ENCODE data around the gene LRRC8D.

LRRC8D gene

DNA sequence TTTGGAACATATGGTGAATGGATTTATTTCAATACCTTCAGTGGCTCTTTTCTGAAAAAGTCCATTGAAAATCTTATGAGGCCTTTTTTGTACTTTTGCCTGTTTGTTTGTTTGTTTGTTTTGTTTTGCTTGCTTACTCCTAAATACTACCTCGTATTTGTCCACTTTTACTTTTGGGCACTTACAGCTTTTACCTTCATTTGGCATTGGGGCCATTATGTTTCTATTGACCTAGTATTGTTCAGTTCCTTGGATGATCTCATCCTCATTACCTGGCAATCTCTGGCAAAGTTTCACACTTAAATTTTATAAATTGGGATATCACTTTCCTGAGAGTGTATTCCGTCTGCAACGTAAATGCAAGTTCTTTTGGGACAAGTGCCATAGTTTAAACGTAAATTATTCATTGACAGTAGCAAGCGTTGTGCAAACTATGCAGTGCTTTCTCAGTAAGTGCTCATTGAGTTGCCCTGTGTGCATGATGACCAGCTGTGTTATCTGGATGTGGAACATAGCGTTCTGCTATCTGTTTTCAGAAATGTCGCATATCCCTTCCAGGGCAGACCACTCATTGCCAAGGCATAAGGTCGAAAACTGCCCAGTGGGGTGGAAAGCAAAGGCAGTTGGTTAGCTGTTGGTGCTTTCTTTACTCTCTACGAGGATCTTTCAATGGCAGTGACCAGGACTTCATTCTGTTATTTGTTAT lies 51.1 kb downstream of the LRRC8D start:
- Histone ChIP-seq H3K27ac (no peak overlapping the region), H3K79me2 (no peaks in the 10 kb centered on the region), H3K9ac (no peak overlapping the region), H3K27me3 (ENCODE audit: control insufficient read depth, insufficient read depth, low read length) (no peaks in the 10 kb centered on the region), H3K36me3 (ENCODE audit: control insufficient read depth, insufficient read depth, low read length) (no peaks in the 10 kb centered on the region), H2AFZ (no peak overlapping the region), H3K4me3 (ENCODE audit: low read depth, low read length) (no peak overlapping the region), H3K4me1 (no peaks in the 10 kb centered on the region), H3K9me3 (ENCODE audit: control insufficient read depth, low read length) (no peaks in the 10 kb centered on the region), H3K4me2 (ENCODE audit: low read length) (no peak overlapping the region)
- TF ChIP-seq, protein P1, sequence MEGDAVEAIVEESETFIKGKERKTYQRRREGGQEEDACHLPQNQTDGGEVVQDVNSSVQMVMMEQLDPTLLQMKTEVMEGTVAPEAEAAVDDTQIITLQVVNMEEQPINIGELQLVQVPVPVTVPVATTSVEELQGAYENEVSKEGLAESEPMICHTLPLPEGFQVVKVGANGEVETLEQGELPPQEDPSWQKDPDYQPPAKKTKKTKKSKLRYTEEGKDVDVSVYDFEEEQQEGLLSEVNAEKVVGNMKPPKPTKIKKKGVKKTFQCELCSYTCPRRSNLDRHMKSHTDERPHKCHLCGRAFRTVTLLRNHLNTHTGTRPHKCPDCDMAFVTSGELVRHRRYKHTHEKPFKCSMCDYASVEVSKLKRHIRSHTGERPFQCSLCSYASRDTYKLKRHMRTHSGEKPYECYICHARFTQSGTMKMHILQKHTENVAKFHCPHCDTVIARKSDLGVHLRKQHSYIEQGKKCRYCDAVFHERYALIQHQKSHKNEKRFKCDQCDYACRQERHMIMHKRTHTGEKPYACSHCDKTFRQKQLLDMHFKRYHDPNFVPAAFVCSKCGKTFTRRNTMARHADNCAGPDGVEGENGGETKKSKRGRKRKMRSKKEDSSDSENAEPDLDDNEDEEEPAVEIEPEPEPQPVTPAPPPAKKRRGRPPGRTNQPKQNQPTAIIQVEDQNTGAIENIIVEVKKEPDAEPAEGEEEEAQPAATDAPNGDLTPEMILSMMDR (IDR thresholded peaks at IDR 0.05), result no peak

- H3K27ac ChIP-seq, result no peak overlapping the region
- no peaks in the 10 kb centered on the region for H3K79me2 ChIP-seq
- H3K4me2 ChIP-seq (ENCODE audit: low read length), result no peak overlapping the region
- no peaks in the 10 kb centered on the region for H3K4me1 ChIP-seq
- no peaks in the 10 kb centered on the region for H3K27me3 ChIP-seq (ENCODE audit: control insufficient read depth, insufficient read depth, low read length)
- no peak overlapping the region for H2AFZ ChIP-seq
- H3K9ac ChIP-seq, result no peak overlapping the region
- TF ChIP-seq, protein P1 (IDR thresholded peaks at IDR 0.05), result no peak
- no peaks in the 10 kb centered on the region for H3K36me3 ChIP-seq (ENCODE audit: control insufficient read depth, insufficient read depth, low read length)
- H3K9me3 ChIP-seq (ENCODE audit: control insufficient read depth, low read length), result no peaks in the 10 kb centered on the region
- H3K4me3 ChIP-seq (ENCODE audit: low read depth, low read length), result no peak overlapping the region
These were observed 51.7 kb downstream of the LRRC8D start for GRCh38 chr1:89872567-89872966.

GRCh38 chr1:89873288-89873687 lies 52.5 kb downstream of the LRRC8D start:
- H3K79me2 ChIP-seq, result no peaks in the 10 kb centered on the region
- no peak overlapping the region for H3K9ac ChIP-seq
- no peak overlapping the region for H3K4me3 ChIP-seq (ENCODE audit: low read depth, low read length)
- H3K27ac ChIP-seq, result no peak overlapping the region
- no peak overlapping the region for H3K4me2 ChIP-seq (ENCODE audit: low read length)
- H3K27me3 ChIP-seq (ENCODE audit: control insufficient read depth, insufficient read depth, low read length), result no peaks in the 10 kb centered on the region
- no peaks in the 10 kb centered on the region for H3K9me3 ChIP-seq (ENCODE audit: control insufficient read depth, low read length)
- no peak overlapping the region for H2AFZ ChIP-seq
- TF ChIP-seq, protein P1 (IDR thresholded peaks at IDR 0.05), result no peak
- no peaks in the 10 kb centered on the region for H3K36me3 ChIP-seq (ENCODE audit: control insufficient read depth, insufficient read depth, low read length)
- no peaks in the 10 kb centered on the region for H3K4me1 ChIP-seq

GRCh38 chr1:89873770-89874169 lies 52.9 kb downstream of the LRRC8D start:
- no peak overlapping the region for H3K4me2 ChIP-seq (ENCODE audit: low read length)
- no peaks in the 10 kb centered on the region for H3K9me3 ChIP-seq (ENCODE audit: control insufficient read depth, low read length)
- no peaks in the 10 kb centered on the region for H3K27me3 ChIP-seq (ENCODE audit: control insufficient read depth, insufficient read depth, low read length)
- no peak overlapping the region for H3K4me3 ChIP-seq (ENCODE audit: low read depth, low read length)
- no peaks in the 10 kb centered on the region for H3K36me3 ChIP-seq (ENCODE audit: control insufficient read depth, insufficient read depth, low read length)
- no peak overlapping the region for H3K9ac ChIP-seq
- H3K27ac ChIP-seq, result no peak overlapping the region
- no peaks in the 10 kb centered on the region for H3K79me2 ChIP-seq
- no peaks in the 10 kb centered on the region for H3K4me1 ChIP-seq
- TF ChIP-seq, protein P1 (IDR thresholded peaks at IDR 0.05), result no peak
- no peak overlapping the region for H2AFZ ChIP-seq

GRCh38 chr1:89876463-89876862 lies 55.6 kb downstream of the LRRC8D start:
- TF ChIP-seq, protein P1 (IDR thresholded peaks at IDR 0.05), result no peak
- Histone ChIP-seq H3K9ac (no peak overlapping the region), H3K9me3 (ENCODE audit: control insufficient read depth, low read length) (no peaks in the 10 kb centered on the region), H3K27me3 (ENCODE audit: control insufficient read depth, insufficient read depth, low read length) (no peaks in the 10 kb centered on the region), H3K4me3 (ENCODE audit: low read depth, low read length) (no peak overlapping the region), H3K79me2 (no peaks in the 10 kb centered on the region), H2AFZ (no peak overlapping the region), H3K36me3 (ENCODE audit: control insufficient read depth, insufficient read depth, low read length) (no peaks in the 10 kb centered on the region), H3K27ac (no peak overlapping the region), H3K4me1 (no peaks in the 10 kb centered on the region), H3K4me2 (ENCODE audit: low read length) (no peak overlapping the region)

All from parathyroid adenoma (tissue), 2 donors.